Activated T-cell treated with anti-CD3 and anti-CD28 coated beads, Interleukin-2, amount 50 U/mL, for 4 hours (primary cell): ENCODE data around the gene SPRR2E. TPM values are rescaled to one million over a fixed set of nuclear protein-coding genes. Genes with fewer than 3 reads are reported as not detected.

Experiments
- total RNA-seq, 3 donors: library from RNA; stranded (reverse); gene quantifications; one replicate each; pipeline ENCODE4 v1.2.1, GENCODE V29; 2021

Gene SPRR2E
- total RNA-seq, 3 donors from 2014 or later = not detected

Other genes with a start within 250 kb of the SPRR2E start
- gene LCE7A, start 234.5 kb downstream of the SPRR2E start, total RNA-seq = not detected
- gene SMCP, start 216.2 kb downstream of the SPRR2E start, total RNA-seq = not detected
- not detected for gene IVL, start 186.0 kb downstream of the SPRR2E start, total RNA-seq
- gene SPRR5, start 147.3 kb downstream of the SPRR2E start, total RNA-seq = not detected
- not detected for gene SPRR4, start 123.9 kb downstream of the SPRR2E start, total RNA-seq
- gene SPRR1A, start 110.4 kb downstream of the SPRR2E start, total RNA-seq = not detected
- not detected for gene SPRR3, start 92.8 kb downstream of the SPRR2E start, total RNA-seq
- gene SPRR1B, start 63.3 kb downstream of the SPRR2E start, total RNA-seq = not detected
- not detected for gene SPRR2D, start 53.4 kb downstream of the SPRR2E start, total RNA-seq
- gene SPRR2A, start 37.0 kb downstream of the SPRR2E start, total RNA-seq = not detected
- not detected for gene SPRR2B, start 22.9 kb downstream of the SPRR2E start, total RNA-seq
- gene SPRR2F, start 19.0 kb upstream of the SPRR2E start, total RNA-seq = not detected
- gene SPRR2G, start 56.4 kb upstream of the SPRR2E start, total RNA-seq = not detected
- gene LELP1, start 108.9 kb upstream of the SPRR2E start, total RNA-seq = not detected
- gene PRR9, start 123.1 kb upstream of the SPRR2E start, total RNA-seq = not detected
- gene LORICRIN, start 165.2 kb upstream of the SPRR2E start, total RNA-seq = not detected
- not detected for gene PGLYRP3, start 218.4 kb upstream of the SPRR2E start, total RNA-seq